H4 (cell line): ENCODE measurements around the gene TPP2. TPM values are rescaled to one million over a fixed set of nuclear protein-coding genes. Genes with fewer than 3 reads are reported as not detected.

Source experiments
- DNase-seq: peaks from one replicate; pipeline ENCODE4 v3.0.0-alpha.2; 2015; ENCODE audit warnings: low spot score
- total RNA-seq: library from RNA; depleted of rRNA; stranded (reverse); fragments of >200 nt; shearing (Covaris generic); gene quantifications from 2 replicates; pipeline ENCODE4 v1.2.3, GENCODE V29; 2014; rRNA removed

Gene TPP2
- total RNA-seq, 1 experiment from 2014 or later: 27.1 TPM

GRCh38 chr13:102726430-102726829, 129.6 kb downstream of the TPP2 start:
- no peak for DNase-seq

Other genes with a start within 250 kb of the TPP2 start
- gene FGF14, start 194.9 kb upstream of the TPP2 start, total RNA-seq: 1.0 TPM in 1 of 2 replicates, not detected in the other
- not detected in 2 replicates for gene METTL21C, start 98.1 kb downstream of the TPP2 start, total RNA-seq
- gene TEX30, start 176.8 kb downstream of the TPP2 start, total RNA-seq: 32.0 and 36.1 TPM in 2 replicates
- gene POGLUT2, start 202.0 kb downstream of the TPP2 start, total RNA-seq: 14.9 and 22.2 TPM in 2 replicates
- 1.4 and 6.3 TPM in 2 replicates for gene BIVM, start 202.1 kb downstream of the TPP2 start, total RNA-seq
- 16.4 and 33.3 TPM in 2 replicates for gene ERCC5, start 249.0 kb downstream of the TPP2 start, total RNA-seq